Stimulated activated CD4-positive, alpha-beta T cell treated with anti-CD3 and anti-CD28 coated beads, TNF-alpha, amount 100 ng/mL, for 1 hour (primary cell): Measurements from ENCODE around the gene NEBL.
"Not testable (repeated sequence)": the region's sequence is repeated elsewhere in the genome, so short reads cannot be mapped to it uniquely, and the experiment has no call there.

Experiments used
- DNase-seq, 3 donors: peaks; one replicate each; pipeline ENCODE4 v3.0.0-alpha.2; 2020; ENCODE audit warnings: low read depth in 3 of 3, low spot score in 1 of 3

The NEBL gene, protein sequence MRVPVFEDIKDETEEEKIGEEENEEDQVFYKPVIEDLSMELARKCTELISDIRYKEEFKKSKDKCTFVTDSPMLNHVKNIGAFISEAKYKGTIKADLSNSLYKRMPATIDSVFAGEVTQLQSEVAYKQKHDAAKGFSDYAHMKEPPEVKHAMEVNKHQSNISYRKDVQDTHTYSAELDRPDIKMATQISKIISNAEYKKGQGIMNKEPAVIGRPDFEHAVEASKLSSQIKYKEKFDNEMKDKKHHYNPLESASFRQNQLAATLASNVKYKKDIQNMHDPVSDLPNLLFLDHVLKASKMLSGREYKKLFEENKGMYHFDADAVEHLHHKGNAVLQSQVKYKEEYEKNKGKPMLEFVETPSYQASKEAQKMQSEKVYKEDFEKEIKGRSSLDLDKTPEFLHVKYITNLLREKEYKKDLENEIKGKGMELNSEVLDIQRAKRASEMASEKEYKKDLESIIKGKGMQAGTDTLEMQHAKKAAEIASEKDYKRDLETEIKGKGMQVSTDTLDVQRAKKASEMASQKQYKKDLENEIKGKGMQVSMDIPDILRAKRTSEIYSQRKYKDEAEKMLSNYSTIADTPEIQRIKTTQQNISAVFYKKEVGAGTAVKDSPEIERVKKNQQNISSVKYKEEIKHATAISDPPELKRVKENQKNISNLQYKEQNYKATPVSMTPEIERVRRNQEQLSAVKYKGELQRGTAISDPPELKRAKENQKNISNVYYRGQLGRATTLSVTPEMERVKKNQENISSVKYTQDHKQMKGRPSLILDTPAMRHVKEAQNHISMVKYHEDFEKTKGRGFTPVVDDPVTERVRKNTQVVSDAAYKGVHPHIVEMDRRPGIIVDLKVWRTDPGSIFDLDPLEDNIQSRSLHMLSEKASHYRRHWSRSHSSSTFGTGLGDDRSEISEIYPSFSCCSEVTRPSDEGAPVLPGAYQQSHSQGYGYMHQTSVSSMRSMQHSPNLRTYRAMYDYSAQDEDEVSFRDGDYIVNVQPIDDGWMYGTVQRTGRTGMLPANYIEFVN

GRCh38 chr10:20897146-20897825 lies at the start of gene NEBL:
TSS of gene NEBL (minus strand) at chr10:20897311. CDS start at chr10:20897205, 106 bp downstream.
- no peak for DNase-seq

DNA sequence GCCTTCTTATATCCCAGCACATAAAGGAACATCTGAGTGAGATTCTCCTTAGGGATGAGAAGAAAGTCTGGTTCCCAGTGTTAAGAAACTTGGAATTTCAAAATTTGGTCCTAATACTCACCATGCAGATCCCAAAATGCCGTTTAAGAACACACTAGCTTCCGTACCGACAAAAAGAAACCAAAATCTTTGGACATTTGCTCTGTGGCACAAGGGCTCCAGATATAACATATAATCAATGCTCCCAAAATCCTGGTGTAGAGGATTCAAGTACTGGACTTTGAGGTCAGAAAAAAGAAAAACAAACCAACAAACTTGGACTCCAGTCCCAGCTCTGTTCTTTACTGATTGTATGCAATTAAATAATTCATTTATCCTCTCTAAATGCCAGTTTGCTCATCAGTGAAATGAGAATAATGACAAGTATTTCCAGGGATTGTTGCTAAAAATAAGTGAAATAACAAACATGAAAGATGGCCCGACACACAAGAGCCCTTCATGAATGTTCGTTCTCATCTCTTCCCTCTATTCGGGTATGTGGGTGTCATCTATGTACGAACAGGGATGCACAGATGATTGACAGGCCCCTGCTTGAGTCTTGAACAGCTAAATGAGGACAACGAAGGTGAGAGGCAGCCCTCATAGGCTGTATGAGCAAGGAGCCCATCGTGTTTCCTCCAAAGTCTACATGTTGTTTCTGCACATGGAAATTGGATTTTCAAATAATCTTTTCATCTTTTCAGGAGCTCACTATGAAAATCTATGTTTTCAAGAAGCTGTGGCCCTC lies 48.6 kb upstream of the NEBL start:
- no peak for DNase-seq

DNA sequence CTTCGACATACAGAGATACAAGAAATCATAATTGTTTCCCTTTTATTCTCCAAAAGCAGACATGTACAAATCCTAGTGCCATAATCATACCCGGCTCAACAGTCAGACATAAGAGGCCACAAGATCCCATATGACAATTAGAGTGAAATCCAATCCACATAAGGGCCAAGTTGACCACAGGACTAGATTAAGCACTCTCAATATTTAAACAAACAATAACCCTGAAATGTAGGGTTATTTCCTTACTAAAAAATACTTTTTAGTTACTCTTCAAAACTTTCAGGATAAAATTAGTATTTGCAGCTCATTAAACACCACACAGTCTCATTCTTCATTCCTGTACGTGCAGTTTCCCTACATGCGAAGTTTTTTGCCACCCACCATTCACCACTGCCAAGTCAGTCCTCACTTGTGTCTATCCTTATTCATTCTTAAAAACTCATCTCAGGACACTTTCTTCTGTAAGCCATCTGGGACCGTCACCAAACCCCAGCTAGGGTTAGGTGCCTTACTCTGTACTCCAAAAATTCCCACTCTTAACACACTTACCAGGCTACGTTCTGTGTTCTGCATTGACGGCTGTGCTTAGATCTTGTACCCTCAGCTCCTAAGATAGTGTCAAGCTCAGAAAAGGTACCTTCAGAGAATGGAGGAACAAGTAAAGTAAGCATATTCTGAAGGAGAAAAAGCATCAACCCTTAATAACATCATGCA lies 47.8 kb upstream of the NEBL start:
- no peak for DNase-seq

DNA sequence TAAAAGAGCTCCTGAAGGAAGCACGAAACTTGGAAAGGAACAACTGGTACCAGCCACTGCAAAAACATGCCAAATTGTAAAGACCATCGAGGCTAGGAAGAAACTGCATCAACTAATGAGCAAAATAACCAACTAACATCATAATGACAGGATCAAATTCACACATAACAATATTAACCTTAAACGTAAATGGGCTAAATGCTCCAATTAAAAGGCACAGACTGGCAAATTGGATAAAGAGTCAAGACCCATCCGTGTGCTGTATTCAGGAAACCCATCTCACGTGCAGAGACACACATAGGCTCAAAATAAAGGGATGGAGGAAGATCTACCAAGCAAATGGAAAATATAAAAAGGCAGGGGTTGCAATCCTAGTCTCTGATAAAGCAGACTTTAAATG lies 42.3 kb upstream of the NEBL start:
- DNase-seq = not testable (repeated sequence)

DNA sequence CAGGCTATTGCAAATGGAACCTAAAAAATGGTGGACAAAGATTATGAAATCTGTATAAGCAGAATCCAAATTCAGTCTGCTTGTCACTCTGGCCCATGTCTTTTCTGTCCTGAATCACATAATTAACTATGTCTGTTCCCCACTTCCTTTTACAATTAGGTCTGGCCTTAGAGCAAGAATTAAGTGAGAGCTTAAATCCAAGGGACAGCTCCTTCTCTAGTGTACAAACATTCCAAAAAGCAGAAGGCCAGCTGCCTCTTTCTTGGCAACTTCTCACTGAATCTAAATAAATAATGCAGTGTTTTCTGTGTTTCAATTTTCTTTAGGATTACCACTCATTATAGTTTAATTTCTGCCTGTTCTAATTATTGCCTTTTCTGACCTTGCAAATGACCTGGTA lies 39.3 kb upstream of the NEBL start:
- DNase-seq = no peak

DNA sequence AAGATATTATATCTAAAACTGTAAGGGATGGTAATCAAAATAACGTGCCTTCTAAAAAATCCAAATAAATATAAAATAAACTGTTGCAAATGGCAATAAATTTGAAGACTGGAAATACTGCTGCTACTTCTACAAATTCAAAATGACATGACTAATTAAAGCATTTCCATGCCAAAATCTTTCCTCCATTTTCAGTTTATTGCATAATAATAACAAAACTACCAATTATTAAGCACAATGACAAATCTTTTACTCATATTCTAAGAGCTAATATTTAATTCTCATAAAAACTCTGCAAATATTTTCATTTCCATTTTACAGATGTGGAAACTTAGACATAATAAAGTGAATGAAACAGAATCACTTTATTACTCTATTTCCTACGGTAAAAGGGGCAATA lies 38.8 kb upstream of the NEBL start:
- DNase-seq = no peak

DNA sequence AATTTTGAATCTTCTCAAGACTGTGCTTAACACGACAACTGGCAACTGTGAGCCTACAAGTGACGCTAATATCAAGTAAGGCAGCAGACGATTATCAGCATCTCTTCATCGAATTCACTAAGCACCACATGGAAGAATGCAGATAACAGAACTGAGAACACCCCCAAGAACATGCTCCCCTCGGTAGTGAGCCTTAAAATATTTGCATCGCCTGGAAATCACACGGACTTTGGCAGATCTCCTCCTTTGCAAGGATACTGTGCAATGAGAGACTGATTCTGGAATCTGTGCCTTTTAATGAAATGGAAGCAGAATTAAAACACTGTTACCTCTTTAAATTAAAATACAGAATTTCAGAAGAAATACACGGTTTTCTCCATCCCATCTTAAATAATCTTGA lies 38.2 kb upstream of the NEBL start:
- no peak for DNase-seq

DNA sequence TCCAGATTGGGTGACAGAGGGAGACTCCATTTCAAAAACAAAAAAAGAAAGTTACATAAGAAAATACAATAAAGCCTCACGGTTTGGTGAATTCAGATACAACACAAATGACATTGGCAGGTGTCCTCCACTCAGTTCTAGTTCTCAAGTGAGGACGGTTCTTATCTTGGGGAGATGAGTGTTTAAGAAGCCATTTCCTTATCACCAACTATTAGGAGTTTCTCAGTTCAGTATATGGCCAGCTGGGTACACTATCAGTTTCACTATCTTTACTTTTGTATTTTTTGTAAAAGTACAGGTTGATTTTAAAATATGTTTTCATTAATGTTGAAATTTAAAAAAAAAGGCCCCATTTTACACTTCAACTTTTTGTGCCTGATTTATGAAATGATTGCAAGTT lies 36.6 kb upstream of the NEBL start:
- no peak for DNase-seq

- no peak for DNase-seq
Measured at GRCh38 chr10:20932606-20933126, 35.6 kb upstream of the NEBL start.

DNA sequence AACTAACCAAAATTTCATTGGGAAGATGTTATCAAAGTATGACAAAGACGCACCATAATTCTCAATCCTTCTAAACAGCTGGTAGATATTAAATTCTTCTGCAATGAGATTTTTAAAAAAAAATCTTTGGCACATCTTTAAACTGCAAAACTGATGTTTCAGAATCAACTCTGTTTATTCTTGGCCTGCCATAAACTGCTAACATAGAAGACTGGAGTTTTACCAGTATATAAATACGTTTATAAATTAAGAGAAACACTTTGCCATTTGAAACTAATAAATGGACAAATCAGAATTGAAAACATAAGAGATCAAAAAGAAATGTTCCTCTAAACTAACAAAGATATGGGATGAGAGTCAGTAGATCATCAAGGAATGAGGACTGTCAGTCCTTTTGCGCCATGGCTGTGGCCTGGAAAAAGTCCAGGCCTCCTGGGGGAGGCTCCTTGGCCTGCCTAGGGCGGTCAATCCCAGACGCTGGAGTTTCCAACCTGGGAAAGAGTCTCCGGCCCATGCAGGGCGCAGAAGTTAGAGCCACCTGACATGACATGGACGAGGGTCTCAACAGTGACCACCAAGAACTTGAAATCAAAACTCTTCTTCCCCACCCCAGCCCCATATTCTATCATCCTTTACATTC lies 34.2 kb upstream of the NEBL start:
- no peak for DNase-seq

- DNase-seq = no peak
Measured at GRCh38 chr10:20927456-20927855, 30.3 kb upstream of the NEBL start.

- DNase-seq = no peak
Measured at GRCh38 chr10:20922451-20922850, 25.3 kb upstream of the NEBL start.

DNA sequence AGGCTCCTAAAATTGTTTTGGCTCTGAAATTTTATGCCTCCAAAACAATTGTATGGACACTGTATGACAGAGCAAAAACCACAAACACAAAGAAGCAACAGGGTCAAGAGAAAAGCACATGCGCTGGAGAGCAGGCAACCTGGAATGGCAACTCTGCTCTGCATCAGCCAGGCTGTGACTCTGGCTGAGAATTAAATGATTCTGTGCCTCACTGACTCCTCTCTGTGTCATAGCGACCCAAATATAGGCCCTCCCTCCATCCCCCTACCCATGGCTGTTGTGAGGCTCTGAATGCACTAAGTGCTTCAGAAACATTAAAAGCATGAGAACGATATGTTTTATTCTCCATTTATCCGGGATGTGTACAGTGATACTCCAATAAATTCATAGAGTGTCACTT lies 24.9 kb upstream of the NEBL start:
- DNase-seq = no peak

GRCh38 chr10:20920061-20920460 lies 22.9 kb upstream of the NEBL start:
- no peak for DNase-seq

- no peak for DNase-seq
Measured at GRCh38 chr10:20919481-20919880, 22.4 kb upstream of the NEBL start.

DNA sequence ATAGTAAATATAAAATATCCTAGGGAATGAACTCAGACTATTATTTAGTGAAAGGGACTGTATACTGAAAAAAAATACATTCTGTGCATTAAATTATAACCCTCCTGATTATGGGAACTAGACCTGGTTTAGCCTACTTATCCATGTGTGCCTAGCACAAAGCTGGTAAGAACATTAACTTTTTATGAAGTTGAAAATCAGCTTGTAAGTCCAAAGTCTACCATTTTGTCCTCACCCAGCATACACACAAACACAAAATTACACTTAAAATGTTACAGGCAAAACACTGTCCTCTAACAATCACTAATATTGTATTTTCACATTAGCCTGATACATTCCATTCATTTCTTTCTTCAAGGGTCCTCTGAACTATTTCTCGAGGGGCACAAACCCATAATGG lies 19.9 kb upstream of the NEBL start:
- no peak for DNase-seq

DNA sequence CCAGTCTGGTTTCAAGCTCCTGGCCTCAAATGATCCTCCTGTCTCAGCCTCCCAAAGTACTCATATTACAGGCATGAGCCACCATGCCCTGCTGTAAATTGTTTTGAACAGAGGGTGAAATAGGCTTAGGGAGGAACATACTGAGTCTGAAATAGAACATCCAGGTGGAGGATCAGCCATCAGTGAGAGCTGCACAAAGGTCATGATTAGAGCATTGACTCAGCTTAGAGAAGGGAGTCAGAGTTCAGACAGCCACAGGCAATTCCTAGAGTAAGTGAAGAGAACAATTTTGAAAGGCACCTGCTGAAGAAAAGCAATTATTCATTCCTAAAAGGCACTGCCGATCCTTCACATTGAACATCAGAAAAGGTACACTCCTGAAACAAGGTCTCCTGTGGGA lies 15.9 kb upstream of the NEBL start:
- DNase-seq = no peak

DNA sequence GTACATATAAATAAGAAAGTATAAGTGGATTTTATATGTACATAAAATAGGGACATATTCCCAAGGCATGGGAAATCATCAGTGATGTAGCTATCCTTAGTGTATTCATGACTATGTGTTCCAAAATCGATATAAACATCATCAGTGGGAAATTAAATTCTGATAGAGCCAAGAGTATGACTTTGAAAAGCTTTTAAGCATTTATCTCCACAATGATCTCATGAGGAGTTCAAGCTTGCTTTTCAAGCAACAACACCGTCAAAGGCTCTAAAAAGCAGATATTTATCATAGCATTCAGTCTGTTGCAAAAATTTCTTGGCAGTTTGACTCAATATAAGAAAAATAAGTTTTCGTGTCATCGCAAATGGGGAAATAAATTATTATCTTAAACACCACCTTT lies 14.5 kb upstream of the NEBL start:
- DNase-seq = no peak

DNA sequence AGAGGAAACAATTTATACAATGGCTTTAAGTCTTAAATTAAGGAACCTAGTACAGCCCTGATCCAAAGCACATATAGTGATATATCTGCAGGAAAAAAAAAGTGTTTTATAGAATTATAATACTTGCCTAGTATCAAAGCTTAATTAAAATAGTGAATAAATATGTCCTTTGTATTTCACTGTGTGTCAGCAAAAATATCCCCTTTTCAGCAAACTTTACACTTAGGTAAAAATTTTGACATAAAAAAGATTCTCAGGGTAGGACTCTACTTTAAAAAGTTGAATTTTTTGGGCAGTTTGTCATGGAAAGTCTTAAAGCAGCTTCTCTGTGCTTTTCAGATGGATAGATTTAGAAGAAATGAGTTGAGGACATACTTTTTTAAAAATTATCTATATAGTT lies 12.7 kb upstream of the NEBL start:
- DNase-seq = no peak
